ENCODE data around the gene RNF112. TPM values are rescaled to one million over a fixed set of nuclear protein-coding genes. Genes with fewer than 3 reads are reported as not detected.

RNF112 gene
- total RNA-seq, 1 experiment from 2014 or later = 0.81 TPM

- H4K91ac ChIP-seq (ENCODE audit: insufficient read length, low read depth, low read length) = no peak overlapping the region
- H2BK120ac ChIP-seq (ENCODE audit: low read depth, low read length, poor library complexity, severe bottlenecking) = no peak overlapping the region
- Mint-ChIP-seq H3K27ac (peak overlapping the region; percentile 63 to 95 (median 89); a peak in 4 of 7 replicates), H3K36me3 (ENCODE audit: insufficient read depth in 1 of 3, low read depth in 3 of 3) (no peaks in the 10 kb centered on the region), H3K27me3 (ENCODE audit: low read depth) (no peaks in the 10 kb centered on the region), H3K9me3 (no peaks in the 10 kb centered on the region), H3K4me1 (peaks cover 64 to 71% of the 10 kb centered on the region in 2 experiments), H3K4me3 (peak overlapping the region; percentile 10 to 36; a peak in 4 of 5 replicates)
- H3K23ac ChIP-seq (ENCODE audit: insufficient read length, low read depth, low read length) = no peak overlapping the region
- H3K79me2 ChIP-seq (ENCODE audit: insufficient read depth, low read length) = no peaks in the 10 kb centered on the region
- H2AFZ ChIP-seq (ENCODE audit: low read length) = no peak overlapping the region
- H3K18ac ChIP-seq (ENCODE audit: insufficient read length, low read depth, low read length) = no peak overlapping the region
- no peak overlapping the region for H3K4ac ChIP-seq (ENCODE audit: low read depth, low read length)
- no peak overlapping the region for H3K56ac ChIP-seq (ENCODE audit: insufficient read length, low read depth, low read length)
- TF ChIP-seq CTCF (conservative IDR thresholded peaks at IDR 0.05) = peak; percentile 59
- H2BK12ac ChIP-seq (ENCODE audit: insufficient read length, low read depth, low read length) = no peak overlapping the region
- H3K4me2 ChIP-seq (ENCODE audit: insufficient read depth, insufficient read length, low read length) = no peak overlapping the region
- peaks cover 7% of the 10 kb centered on the region for H3K4me1 ChIP-seq (ENCODE audit: insufficient read depth, low read length)
- no peaks in the 10 kb centered on the region for H3K9me3 ChIP-seq (ENCODE audit: control insufficient read depth, low read depth, low read length)
- H3K27me3 ChIP-seq (ENCODE audit: insufficient read depth, low read length) = no peaks in the 10 kb centered on the region
- no peak overlapping the region for H4K8ac ChIP-seq (replicated peaks; ENCODE audit: insufficient read length, low read depth, low read length)
- H3K9ac ChIP-seq (ENCODE audit: extremely low read depth, insufficient read length, low read length) = no peak overlapping the region
- H3K27ac ChIP-seq (ENCODE audit: insufficient read length, low read depth, low read length) = no peak overlapping the region
- WGBS (ENCODE audit: extremely low coverage, insufficient read length, low lambda C conversion rate) = no CpG with 5 or more reads among the region's 2 CpGs
- H3K23me2 ChIP-seq (ENCODE audit: insufficient read length, low read depth, low read length, poor library complexity, severe bottlenecking) = no peaks in the 10 kb centered on the region
- no peak overlapping the region for H3K14ac ChIP-seq (ENCODE audit: insufficient read depth, low read length)
- H4K5ac ChIP-seq (ENCODE audit: insufficient read length, low read depth, low read length) = no peak overlapping the region
- no peak for DNase-seq
- no peaks in the 10 kb centered on the region for H3K79me1 ChIP-seq (ENCODE audit: insufficient read depth, low read depth, low read length, poor library complexity, severe bottlenecking)
- H2BK20ac ChIP-seq (ENCODE audit: low read depth, low read length, poor library complexity, severe bottlenecking) = peak overlapping the region; percentile 97
- no peak overlapping the region for H2BK5ac ChIP-seq (ENCODE audit: insufficient read length, low read length)
- no peak overlapping the region for H3T11ph ChIP-seq (ENCODE audit: low read length)
- no peak overlapping the region for H2BK15ac ChIP-seq (ENCODE audit: low read depth, low read length)
- H4K20me1 ChIP-seq (ENCODE audit: control insufficient read depth, insufficient read depth, insufficient read length) = no peaks in the 10 kb centered on the region
- no peak overlapping the region for H2AK5ac ChIP-seq (ENCODE audit: insufficient read length, low read length)
Measured at GRCh38 chr17:19433727-19434340, 22.8 kb downstream of the RNF112 start.

All from H9 (cell line).